GM19043 (cell line): Measurements from ENCODE around the gene CRY2.
"Not testable (repeated sequence)": the region's sequence is repeated elsewhere in the genome, so short reads cannot be mapped to it uniquely, and the experiment has no call there.

Source experiments
- ATAC-seq: cut with Tn5 transposase; IDR thresholded peaks from one replicate; pipeline ENCODE4 v1.9.1; 2021; ENCODE audit warnings: low read depth; ENCODE audit not compliant: unreplicated experiment

Gene CRY2

DNA sequence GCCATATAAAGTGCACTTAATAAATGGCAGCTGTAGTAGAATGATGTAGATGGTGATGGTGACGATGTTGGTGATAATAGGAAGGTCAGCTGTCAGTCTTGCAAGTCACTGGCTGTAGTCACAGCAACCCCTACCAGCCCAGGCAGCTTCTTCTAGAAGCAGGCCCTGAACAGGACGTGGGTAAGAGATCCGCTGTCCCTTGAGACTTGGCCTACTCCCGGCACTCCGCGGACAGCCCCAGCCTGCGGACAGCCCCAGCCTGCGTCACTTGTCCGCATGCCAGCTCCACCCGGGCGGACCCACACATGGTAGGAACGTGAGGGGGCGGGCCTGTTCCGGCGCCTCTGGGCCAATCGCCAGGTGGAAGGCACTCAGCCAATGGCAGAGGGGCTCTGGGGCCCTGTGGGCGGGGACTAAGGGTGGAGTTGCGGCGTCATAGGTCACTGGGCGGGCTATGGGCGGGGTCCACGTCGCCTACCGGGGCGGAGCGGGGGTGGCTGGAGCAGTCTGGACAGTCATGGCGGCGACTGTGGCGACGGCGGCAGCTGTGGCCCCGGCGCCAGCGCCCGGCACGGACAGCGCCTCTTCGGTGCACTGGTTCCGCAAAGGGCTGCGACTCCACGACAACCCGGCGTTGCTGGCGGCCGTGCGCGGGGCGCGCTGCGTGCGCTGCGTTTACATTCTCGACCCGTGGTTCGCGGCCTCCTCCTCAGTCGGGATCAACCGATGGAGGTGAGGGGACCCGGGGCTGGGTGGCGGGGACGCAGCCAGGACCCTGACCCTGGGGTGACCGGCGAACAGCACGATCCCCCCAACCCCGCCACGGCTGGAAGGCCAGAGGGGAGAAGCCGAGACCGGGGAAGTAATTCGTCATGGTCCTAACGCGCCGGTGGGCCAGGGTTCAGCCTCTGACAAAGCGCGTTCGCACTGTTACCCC, at the start of gene CRY2:
CRY2 (plus strand) TSS at position 502 of the 937 bp plus-strand sequence; CDS start at position 518, 16 bp downstream.
- peak; percentile 88 for ATAC-seq

DNA sequence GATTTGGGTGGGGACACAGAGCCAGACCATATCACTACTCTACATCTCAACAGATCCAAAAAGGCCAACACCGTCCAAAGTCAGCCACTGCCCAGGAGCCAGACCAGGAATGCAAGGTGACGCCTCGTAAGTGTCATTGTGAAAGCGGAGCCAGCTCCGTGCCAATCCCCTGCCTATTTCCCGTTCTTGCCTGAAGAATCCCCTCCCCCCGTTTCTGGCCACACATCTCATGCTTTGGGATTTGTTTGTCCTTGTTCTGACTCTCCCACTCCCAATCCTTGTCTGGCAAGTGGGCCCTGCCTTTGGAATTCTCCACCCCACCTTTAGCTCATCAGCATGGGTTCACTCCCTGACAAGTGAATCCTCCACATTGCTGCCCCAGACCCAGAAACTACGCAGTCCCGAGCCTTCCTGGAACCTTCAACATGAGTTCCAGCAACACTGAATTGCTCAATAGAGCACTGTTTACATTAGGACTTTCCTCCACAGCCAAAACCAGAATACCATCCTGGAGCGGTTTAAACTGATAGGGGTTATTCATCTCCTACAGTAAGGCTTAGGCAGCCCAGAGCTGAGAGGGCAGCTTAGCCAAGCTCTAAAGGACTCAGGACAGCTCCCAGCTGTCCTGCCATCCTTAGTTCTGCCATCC, 48.4 kb upstream of the CRY2 start:
- ATAC-seq: no peak

DNA sequence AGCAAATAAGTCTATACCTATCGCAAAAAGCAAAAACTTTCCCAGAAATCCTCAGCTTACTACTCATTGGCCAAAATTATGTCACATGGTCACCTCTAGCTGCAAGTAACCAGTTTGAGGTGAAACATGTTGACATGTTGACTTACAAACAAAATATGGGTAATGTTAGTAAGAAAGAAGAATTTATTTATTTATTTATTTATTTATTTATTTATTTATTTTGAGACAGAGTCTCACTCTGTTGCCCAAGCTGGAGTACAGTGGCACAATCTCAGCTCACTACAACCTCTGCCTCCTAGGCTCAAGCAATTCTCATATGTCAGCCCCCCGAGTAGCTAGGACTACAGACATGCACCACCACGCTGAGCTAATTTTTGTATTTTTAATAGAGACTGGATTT, 47.7 kb upstream of the CRY2 start:
- ATAC-seq: no peak

DNA sequence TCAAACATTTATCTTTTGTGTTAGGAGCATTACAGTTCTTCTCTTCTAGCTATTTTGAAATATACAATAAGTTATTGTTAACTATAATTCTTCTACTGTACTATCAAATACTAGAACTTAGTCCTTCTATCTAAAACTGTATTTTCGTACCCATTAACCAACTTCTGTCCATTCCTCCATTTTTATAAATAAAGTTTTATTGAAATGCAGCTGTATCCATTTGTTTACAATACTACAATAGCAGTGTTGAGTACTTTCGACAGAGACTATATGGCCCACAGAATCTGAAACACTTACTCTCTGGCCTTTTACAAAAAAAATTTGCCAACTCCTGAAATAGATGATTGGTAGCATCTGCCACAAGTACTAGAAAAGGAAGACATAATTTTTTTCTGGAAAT, 47.0 kb upstream of the CRY2 start:
- no peak for ATAC-seq

GRCh38 chr11:45801723-45802315, 45.5 kb upstream of the CRY2 start:
- no peak for ATAC-seq

DNA sequence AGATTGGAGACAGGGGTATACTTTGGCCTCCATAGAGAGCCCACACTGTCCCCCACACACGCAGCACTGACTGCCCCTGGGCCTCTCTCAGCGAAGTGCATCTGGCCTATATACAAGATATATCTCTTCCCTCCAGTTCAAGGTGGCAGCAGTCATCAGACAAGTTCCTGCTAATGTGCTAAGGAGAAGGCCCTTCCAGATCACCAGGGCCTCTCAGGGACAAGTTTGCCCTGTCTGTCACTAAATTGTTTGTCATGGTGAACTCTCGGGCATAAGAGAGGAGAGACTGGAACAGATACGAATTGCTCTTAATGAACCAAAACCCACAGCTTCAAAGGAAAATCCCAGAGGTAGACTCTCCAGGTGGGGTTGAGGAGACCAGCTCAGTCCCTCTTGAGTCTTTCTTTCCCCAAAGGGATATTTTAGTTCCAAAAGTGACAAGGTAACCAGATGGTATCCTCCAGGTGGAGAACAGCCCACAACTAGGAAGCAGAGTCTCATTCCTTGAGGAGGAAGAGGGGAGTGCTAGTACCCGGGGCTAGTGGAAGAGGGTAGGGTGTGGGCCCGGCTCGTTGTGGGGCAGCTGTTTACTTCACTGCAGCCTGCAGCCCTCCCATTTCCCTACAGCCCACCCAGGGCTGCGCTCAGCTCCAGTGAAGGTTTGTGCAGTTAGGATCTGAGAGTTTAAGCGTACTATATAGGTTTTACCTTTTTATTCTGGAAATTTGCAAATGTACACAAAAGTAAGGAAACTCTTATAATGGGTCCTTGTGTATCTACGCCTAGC, 44.6 kb upstream of the CRY2 start:
- no peak for ATAC-seq

DNA sequence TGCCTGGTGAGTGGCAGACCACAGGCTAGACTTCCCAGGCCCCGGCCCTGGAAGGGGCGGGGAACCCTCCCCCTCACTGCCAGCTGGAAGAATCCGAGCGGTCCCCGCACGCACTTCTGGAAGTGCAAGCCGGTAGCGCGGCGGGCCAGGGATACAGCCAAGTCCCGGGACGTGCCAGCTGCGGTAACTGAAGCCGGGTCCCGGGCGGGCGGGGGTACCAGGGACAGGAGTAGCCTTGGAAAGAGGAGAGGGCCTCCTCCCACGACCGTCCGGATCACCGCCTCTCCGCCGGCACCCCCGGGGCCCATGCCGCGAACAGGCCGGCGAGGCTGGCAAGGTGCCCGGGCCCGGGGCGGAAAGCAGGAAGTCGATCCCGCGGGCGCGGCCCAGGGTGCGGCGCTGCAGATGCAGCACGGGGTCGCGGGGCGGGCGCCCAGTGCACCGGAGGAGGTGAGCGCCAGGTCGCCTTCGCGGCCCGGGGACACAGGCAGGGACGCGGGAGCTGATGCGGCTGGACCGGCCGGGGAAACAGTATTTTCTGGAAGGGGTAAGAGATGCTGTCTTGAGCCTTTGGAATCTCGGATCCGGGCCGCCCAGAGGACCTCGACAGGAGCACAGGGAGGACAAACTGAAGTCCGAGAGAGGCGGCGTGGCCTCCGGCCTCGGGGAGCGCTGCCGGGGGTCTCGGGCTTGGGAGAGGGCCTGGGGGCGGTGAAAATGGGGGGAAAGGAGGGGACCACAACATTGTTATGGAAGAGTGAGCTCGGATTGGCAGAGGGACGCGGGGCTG, 43.1 kb upstream of the CRY2 start:
- no peak for ATAC-seq

DNA sequence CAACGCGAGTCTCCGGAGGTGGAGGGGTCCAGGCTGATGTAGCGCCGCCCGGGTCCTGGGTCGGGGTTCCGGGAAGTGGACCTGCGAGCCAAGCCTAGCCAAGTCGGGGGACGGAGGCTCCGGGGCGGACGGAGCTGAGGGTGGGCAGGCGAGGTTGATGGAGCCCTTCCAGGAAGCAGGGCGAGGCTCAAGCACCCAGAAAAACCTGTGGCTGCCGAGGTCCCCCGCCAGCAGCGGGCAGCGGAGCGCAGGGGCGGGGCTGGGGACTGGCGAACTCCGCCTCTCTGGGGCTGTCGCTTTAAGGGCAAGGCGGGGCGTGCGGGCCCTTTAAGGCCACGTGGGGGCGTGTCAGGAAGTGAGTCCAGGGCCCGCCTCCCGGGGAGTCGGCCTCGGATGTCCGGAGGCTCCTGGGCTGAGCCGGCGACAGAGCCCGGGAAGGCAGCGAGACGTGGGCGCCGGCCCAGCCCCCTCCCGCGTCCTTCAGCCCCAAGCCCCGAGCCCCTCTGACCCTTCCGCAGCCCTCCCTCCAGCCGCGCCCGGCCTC, 42.4 kb upstream of the CRY2 start, which contains the start of gene SLC35C1:
SLC35C1 (plus strand) TSS at position 389 of the 544 bp plus-strand sequence. CDS start 653 bp downstream, outside the sequence.
- peak; percentile 96 for ATAC-seq

- ATAC-seq: peak; percentile 32
Measured at GRCh38 chr11:45805305-45806071, 41.8 kb upstream of the CRY2 start.

GRCh38 chr11:45806072-45806933, 41.0 kb upstream of the CRY2 start:
- no peak for ATAC-seq

- ATAC-seq: no peak
Measured at GRCh38 chr11:45806937-45807791, 40.1 kb upstream of the CRY2 start.

DNA sequence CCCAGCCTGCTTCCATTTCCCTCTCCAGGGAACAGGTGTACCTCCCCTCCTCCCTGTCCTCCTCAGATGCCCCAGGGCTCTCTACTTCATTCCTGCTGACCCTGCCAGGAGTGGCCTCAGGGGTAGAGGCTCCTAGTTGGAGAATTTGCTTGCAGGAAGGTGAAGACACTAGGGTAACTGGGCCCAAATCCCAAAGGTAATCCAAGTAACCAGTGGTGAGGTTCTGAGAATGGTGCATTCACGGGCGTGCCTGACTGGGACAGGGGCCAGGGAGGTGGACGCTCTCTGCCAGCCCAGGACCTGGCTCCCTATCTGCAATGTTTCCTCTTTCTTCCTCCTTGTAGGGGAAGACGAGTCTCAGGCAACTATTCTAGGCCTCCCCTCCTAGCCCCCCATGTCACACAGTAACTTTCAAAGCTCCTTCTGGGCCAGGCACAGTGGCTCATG, 39.5 kb upstream of the CRY2 start:
- no peak for ATAC-seq

GRCh38 chr11:45808427-45808826, 38.8 kb upstream of the CRY2 start:
- not testable (repeated sequence) for ATAC-seq

GRCh38 chr11:45809456-45810395, 37.5 kb upstream of the CRY2 start:
- no peak for ATAC-seq

DNA sequence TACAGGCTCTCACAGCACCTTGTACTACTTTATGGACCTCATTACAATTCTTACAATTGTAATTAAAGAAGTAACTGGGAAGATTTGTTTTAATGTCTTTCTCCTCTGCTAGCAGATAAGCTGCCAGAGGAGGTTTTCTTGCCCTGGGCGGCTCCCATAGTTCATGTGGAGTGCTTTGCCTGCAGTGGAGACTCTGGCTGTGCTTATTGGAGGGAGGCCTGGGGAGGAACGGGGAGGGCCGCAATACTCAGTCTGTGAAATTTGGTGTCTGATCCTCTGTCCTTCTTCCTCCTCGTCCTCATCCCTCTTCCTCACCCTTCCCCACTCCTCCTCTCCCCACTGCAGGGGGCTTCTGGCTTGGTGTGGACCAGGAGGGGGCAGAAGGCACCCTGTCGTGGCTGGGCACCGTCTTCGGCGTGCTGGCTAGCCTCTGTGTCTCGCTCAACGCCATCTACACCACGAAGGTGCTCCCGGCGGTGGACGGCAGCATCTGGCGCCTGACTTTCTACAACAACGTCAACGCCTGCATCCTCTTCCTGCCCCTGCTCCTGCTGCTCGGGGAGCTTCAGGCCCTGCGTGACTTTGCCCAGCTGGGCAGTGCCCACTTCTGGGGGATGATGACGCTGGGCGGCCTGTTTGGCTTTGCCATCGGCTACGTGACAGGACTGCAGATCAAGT, 36.7 kb upstream of the CRY2 start:
- ATAC-seq: no peak
